Measurements from ENCODE around the gene PTH1R. TPM values are rescaled to one million over a fixed set of nuclear protein-coding genes. Genes with fewer than 3 reads are reported as not detected.

The PTH1R gene
- polyA plus RNA-seq, 1 donor: 10.0 TPM

- DNase-seq: no peak
These were observed 53.5 kb downstream of the PTH1R start for GRCh38 chr3:46930945-46931403.

GRCh38 chr3:46931631-46932331 lies 54.3 kb downstream of the PTH1R start:
- DNase-seq: no peak

GRCh38 chr3:46932455-46933225 lies 55.1 kb downstream of the PTH1R start:
- no peak for DNase-seq

- no peak for DNase-seq
These were observed 55.7 kb downstream of the PTH1R start for GRCh38 chr3:46933261-46933660.

GRCh38 chr3:46934072-46934471 lies 56.6 kb downstream of the PTH1R start:
- DNase-seq: no peak

DNA sequence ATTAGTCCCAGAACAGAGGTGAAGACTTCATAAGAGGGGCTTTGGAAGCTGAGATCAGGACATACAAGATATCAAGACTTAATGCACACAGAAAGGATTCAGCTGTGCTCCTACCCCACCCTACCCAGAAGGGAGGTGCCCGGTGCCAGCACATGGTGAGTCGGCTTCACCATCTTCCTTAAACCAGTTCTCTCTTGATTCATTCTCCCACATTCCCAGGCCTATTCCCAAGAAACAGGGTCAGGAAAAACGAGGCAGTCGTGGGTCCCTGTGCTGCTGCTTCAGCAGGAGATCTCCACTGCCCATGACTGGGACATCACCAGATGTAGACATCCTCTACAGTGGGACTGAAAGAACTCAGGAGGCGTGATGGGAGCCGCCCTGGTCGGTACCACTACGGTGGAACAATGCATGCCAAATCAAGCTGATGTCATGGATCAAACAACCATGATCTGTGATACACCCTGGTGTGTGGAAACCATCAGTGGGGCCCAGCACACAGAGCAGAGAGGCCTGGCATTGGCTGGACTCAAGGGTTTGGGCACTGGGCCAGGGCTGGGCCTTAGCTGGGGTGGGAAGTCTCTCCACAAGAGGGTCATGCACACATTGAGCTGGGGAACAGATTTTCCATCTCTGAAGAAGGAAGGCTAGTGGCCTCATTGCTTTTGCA lies 57.1 kb downstream of the PTH1R start:
- DNase-seq: no peak

- peak; percentile 41 for DNase-seq
These were observed 57.8 kb downstream of the PTH1R start for GRCh38 chr3:46935168-46935858.

DNA sequence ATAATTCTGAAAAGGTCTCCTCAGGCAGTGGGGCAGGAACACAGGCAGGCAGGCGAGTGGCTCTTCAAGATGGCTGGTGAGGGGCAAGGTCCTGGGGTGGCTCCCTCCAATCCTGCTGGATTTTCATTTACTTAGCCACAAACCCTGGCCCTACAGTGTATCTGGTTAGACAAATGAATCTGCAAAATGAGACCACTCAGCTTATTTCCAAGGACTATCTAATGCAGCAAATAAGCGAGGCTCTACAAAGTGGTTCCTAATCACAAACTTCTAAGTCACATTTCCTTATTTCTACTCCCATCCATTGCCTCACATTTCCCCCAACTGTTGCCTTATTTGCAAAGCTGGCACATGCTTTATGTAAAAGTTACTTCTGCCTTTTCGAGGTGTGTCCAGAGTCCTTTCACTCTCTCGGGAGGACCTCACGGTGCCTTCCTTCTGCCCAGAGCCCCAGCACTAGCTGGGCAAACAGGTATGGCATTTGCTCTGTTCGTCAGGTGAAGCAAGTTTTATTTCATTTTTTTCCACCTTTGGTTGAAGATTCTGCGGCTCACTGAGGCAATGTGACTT lies 58.6 kb downstream of the PTH1R start:
- no peak for DNase-seq

- DNase-seq: no peak
These were observed 59.3 kb downstream of the PTH1R start for GRCh38 chr3:46936733-46937250.

DNA sequence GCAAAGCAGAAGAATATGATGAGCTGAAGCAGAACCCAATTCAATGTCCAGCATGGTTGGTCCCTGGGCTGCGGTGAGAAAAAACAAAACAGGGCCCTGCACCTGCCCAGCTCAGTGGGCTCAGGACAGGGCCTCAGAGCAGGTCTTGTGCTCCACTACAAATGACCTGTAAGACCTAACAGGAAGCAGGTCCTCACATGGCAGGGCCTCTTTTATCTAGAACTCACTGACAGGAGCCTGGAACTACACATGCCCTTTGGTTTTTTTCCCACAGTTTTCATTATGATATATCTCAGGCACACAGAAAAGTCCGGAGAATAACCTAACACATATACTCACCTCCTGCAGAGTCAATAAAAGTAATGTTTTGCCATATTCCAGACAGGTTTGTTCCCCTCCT lies 60.6 kb downstream of the PTH1R start:
- no peak for DNase-seq

GRCh38 chr3:46939578-46940445 lies 62.3 kb downstream of the PTH1R start:
- DNase-seq: no peak

GRCh38 chr3:46942076-46942475 lies 64.6 kb downstream of the PTH1R start:
- no peak for DNase-seq

GRCh38 chr3:46942481-46943236 lies 65.1 kb downstream of the PTH1R start:
- DNase-seq: no peak

DNA sequence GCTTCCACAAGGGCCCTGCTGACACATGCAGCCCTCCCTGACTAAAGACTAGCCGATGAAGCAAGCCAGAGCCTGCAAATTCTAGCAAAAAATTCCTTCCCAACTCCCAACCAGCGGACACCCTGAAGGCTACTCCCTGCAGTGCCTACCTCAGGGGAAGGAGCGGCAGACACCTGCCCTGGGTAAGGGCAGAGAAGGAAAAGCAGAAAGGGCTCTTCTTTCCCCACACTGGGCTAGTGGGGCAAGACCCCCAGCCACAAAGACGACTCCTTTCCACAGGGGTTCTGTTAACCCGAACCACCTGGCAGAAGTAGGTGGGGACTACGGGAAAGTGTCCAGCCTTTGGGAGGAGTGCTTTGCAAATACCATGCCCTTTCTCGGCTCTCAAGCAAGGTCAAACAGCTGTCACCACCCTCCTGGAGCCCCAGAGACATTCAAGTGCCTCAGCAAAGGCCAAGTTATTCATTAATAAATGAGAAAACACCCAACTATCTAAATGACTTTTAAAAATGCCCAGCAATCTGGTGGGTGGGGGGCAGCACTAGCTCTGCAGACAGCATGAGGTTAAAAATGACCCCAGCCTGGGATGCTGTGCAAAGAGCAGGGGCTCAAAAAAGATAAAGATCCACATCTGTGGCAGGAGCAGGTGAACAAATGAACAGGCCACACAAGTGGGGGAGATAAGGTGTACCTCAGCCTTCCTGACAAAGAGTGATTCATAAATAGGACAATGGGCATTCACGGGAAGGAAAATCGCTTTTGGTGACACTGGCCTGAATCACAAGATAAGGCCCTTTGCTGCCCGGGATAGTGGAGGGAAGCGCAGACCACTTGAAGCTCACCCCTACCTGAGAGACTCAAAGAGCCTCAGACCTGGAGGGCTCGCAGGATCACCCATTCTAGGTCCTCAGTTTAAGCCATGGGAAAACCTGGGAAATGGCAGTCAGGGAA lies 66.0 kb downstream of the PTH1R start:
- no peak for DNase-seq

DNA sequence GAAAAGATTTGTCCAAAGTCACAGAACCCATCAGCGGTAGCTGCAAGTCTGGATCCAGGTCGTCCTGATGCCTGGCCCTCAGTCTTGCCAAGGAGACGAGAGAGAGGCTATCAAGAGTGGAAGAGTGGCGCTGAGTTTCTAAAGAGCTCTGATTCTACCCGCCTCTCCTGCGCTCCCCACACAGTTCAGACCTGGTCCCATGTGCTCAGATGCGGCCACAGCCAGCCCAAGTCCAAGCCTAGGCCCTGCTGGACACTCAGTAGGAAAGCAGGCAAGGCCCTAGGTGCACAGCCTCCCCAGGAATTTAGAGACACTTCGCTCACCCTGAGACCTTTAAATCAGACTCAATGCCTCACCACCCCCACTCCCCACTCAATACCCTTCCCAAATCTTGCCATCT lies 66.7 kb downstream of the PTH1R start:
- no peak for DNase-seq

- no peak for DNase-seq
These were observed 68.9 kb downstream of the PTH1R start for GRCh38 chr3:46946416-46946815.

DNA sequence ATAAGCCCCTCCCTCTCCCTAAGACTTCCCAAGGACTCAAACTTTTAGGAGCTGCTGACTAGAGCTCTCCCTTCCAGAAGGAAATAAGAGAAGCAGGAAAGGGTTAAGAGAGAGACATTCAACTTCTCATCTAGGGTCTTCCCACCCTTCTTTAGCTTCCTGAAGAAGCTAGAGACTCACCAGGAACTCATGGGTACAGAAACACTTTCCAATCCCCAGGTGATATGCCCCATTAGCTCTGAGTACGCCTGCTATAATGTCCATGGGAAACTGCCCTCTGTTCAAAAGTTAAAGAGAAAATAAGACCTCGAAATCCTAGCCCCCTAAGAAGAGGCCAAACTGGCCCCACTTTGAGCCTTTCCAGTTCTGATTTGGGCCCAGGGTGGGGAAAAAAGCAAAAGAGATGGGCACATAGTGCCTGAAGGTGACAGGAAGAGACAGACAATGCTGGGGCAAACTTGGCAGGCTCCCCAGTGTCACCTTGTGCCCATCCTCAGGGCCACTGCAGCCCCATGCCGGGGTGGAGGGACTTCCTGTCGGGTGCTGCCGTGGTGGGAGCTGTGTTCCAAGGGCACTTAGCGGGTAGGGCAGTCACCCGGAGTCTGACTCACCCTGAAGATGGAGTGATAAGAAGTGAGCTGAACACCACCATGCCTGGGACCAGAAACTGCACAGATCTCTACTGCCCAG lies 69.5 kb downstream of the PTH1R start:
- DNase-seq: no peak

- DNase-seq: no peak
These were observed 70.0 kb downstream of the PTH1R start for GRCh38 chr3:46947546-46947901.
